Uterus (tissue), 4 donors: ENCODE measurements around the gene GRPEL2. TPM values are rescaled to one million over a fixed set of nuclear protein-coding genes. Genes with fewer than 3 reads are reported as not detected.

Source experiments
- DNase-seq, 2 donors: peaks; one replicate each; pipeline ENCODE4 v3.0.0-alpha.2; 2019 to 2020
- H3K27ac ChIP-seq, 2 donors: fragments of 200-600 bp; sonication (generic); 1 replicate in 1 of 2; 2 replicates in 1 of 2; pipeline ENCODE4 v1.5.1; 2016 to 2018
- H3K27me3 ChIP-seq, 2 donors: fragments of 200-600 bp; sonication (generic); one replicate each; pipeline ENCODE4 v1.5.1; 2018 to 2019; ENCODE audit warnings: control low read depth in 1 of 2
- H3K36me3 ChIP-seq, 2 donors: fragments of 200-600 bp; sonication (generic); one replicate each; pipeline ENCODE4 v1.5.1; 2019; ENCODE audit warnings: control low read depth in 1 of 2
- H3K4me1 ChIP-seq, 2 donors: fragments of 200-600 bp; sonication (generic); one replicate each; pipeline ENCODE4 v1.5.1; 2018 to 2019; ENCODE audit warnings: control low read depth in 1 of 2
- H3K4me3 ChIP-seq, 2 donors: fragments of 200-600 bp; sonication (generic); 1 replicate in 1 of 2; 2 replicates in 1 of 2; pipeline ENCODE4 v1.5.1; 2018 to 2019; ENCODE audit warnings: mild to moderate bottlenecking in 1 of 2
- H3K9me3 ChIP-seq, 2 donors: fragments of 200-600 bp; sonication (generic); one replicate each; pipeline ENCODE4 v1.5.1; 2019; ENCODE audit warnings: control low read depth in 1 of 2
- CTCF ChIP-seq, 4 experiments: fragments of 200-600 bp in 2 of 4; fragments of 450-650 bp in 2 of 4; sonication (generic) in 2 of 4; IDR thresholded peaks; one replicate each; pipeline ENCODE4 v1.5.1; 2016 to 2019; ENCODE audit warnings: antibody characterized with exemption in 4 of 4, mild to moderate bottlenecking in 2 of 4, moderate library complexity in 1 of 4
- POLR2A ChIP-seq, 2 donors: fragments of 450-650 bp; IDR thresholded peaks; one replicate each; pipeline ENCODE4 v1.6.1; 2016; ENCODE audit warnings: antibody characterized with exemption in 2 of 2, mild to moderate bottlenecking in 1 of 2, moderate library complexity in 1 of 2
- intact Hi-C: fragments of 100-400 bp; cut with DNase I; formaldehyde crosslinking; loops from one replicate; pipeline ENCODE4 v1.15.1; 2023; ENCODE audit warnings: low total_unique reads
- total RNA-seq, 4 donors: library from RNA; depleted of rRNA in 3 of 4; stranded (reverse); fragments of >200 nt in 3 of 4; gene quantifications; one replicate each; pipeline versions ENCODE4 v1.1.0 to v1.2.4, GENCODE V29; 2014 to 2023
- donor health status: DM: yes; HTN: yes; CAD: no.

The GRPEL2 gene
- total RNA-seq, 4 donors from 2014 or later = 13.5 to 27.0 (median 22.6) TPM

- Histone ChIP-seq H3K4me1 (no peaks in the 10 kb centered on the region), H3K36me3 (no peaks in the 10 kb centered on the region), H3K4me3 (no peak overlapping the region), H3K27ac (no peak overlapping the region), H3K27me3 (no peaks in the 10 kb centered on the region), H3K9me3 (no peaks in the 10 kb centered on the region)
- TF ChIP-seq POLR2A (IDR thresholded peaks at IDR 0.05) = no peak
- TF ChIP-seq CTCF (IDR thresholded peaks at IDR 0.05) = no peak
- no peak for DNase-seq
- intact Hi-C loops = no loop called here
These were observed 7.6 kb upstream of the GRPEL2 start for GRCh38 chr5:149337736-149338135.

- intact Hi-C loops = no loop called here
- TF ChIP-seq CTCF (IDR thresholded peaks at IDR 0.05) (no peak), POLR2A (IDR thresholded peaks at IDR 0.05) (no peak)
- no peak for DNase-seq
- no peaks in the 10 kb centered on the region for H3K36me3 ChIP-seq
- no peaks in the 10 kb centered on the region for H3K27me3 ChIP-seq
- no peak overlapping the region for H3K27ac ChIP-seq
- H3K4me3 ChIP-seq = no peak overlapping the region
- H3K9me3 ChIP-seq = no peaks in the 10 kb centered on the region
- no peaks in the 10 kb centered on the region for H3K4me1 ChIP-seq
These were observed 6.9 kb upstream of the GRPEL2 start for GRCh38 chr5:149338364-149338763.

- Histone ChIP-seq H3K4me1 (peaks cover 0 to 4% of the 10 kb centered on the region in 2 donors), H3K4me3 (no peak overlapping the region), H3K27ac (no peak overlapping the region), H3K36me3 (no peaks in the 10 kb centered on the region), H3K9me3 (no peaks in the 10 kb centered on the region), H3K27me3 (no peaks in the 10 kb centered on the region)
- intact Hi-C loops = no loop called here
- TF ChIP-seq CTCF (IDR thresholded peaks at IDR 0.05) (no peak), POLR2A (IDR thresholded peaks at IDR 0.05) (no peak)
- DNase-seq = no peak
These were observed 4.4 kb upstream of the GRPEL2 start for GRCh38 chr5:149340920-149341319.

GRCh38 chr5:149341876-149342275, 3.4 kb upstream of the GRPEL2 start:
- TF ChIP-seq POLR2A (IDR thresholded peaks at IDR 0.05) (no peak), CTCF (IDR thresholded peaks at IDR 0.05) (no peak)
- H3K36me3 ChIP-seq = no peaks in the 10 kb centered on the region
- no peak for DNase-seq

GRCh38 chr5:149344151-149344550, 1.1 kb upstream of the GRPEL2 start:
- Histone ChIP-seq H3K4me3 (no peak overlapping the region), H3K4me1 (peaks cover 4 to 7% of the 10 kb centered on the region in 2 donors), H3K36me3 (no peaks in the 10 kb centered on the region), H3K27ac (peak overlapping the region; percentile 86 to 88), H3K9me3 (no peaks in the 10 kb centered on the region), H3K27me3 (no peaks in the 10 kb centered on the region)
- TF ChIP-seq CTCF (IDR thresholded peaks at IDR 0.05) = no peak
- TF ChIP-seq POLR2A (IDR thresholded peaks at IDR 0.05) = no peak
- intact Hi-C loops = no loop called here
- DNase-seq = no peak

More at GRCh38 chr5:149341876-149342275, 3.4 kb upstream of the GRPEL2 start:
- H3K27ac ChIP-seq = no peak overlapping the region
- peaks cover 0 to 4% of the 10 kb centered on the region in 2 donors for H3K4me1 ChIP-seq
- H3K9me3 ChIP-seq = no peaks in the 10 kb centered on the region
- intact Hi-C loops = no loop called here
- no peaks in the 10 kb centered on the region for H3K27me3 ChIP-seq
- no peak overlapping the region for H3K4me3 ChIP-seq
